Adrenal gland (tissue), 5 donors: Measurements from ENCODE around the gene EIF4G3.

Source experiments
- CTCF ChIP-seq, 6 experiments: fragments of 450-650 bp in 4 of 6; fragments of 200-600 bp in 2 of 6; sonication (generic) in 1 of 6; IDR thresholded peaks; 1 replicate in 5 of 6; 2 replicates in 1 of 6; pipeline versions ENCODE4 v1.5.1 to v1.8.0; 2016 to 2021; ENCODE audit warnings: antibody characterized with exemption in 6 of 6, mild to moderate bottlenecking in 2 of 6, moderate library complexity in 1 of 6
- POLR2A ChIP-seq, 2 donors: fragments of 450-650 bp; IDR thresholded peaks; one replicate each; pipeline ENCODE4 v1.6.1; 2017; ENCODE audit warnings: antibody characterized with exemption in 2 of 2, mild to moderate bottlenecking in 2 of 2, moderate library complexity in 1 of 2
- donor health status: DM: no; HTN: no; CAD: no.

GRCh38 chr1:21198929-21199328, 22.2 kb upstream of the EIF4G3 start:
- TF ChIP-seq POLR2A (IDR thresholded peaks at IDR 0.05) (no peak), CTCF (IDR thresholded peaks at IDR 0.05) (no peak)
